Activated B cell treated with CpG ODN at 0.5 μM for 24 hours (primary cell): Measurements from ENCODE around the gene NSUN6. TPM values are rescaled to one million over a fixed set of nuclear protein-coding genes. Genes with fewer than 3 reads are reported as not detected.

Experiments used
- ATAC-seq: fragments of 200-7000 bp; cut with Tn5 transposase; one replicate; pipeline ENCODE4 v1.10.0; 2021; ENCODE audit warnings: low read depth, mild to moderate bottlenecking, moderate library complexity
- CTCF ChIA-PET: fragments of 350-600 bp; sonication (Branson Sonifier 250); formaldehyde crosslinking; loops from one replicate; lab custom pipeline; 2021; ENCODE audit warnings: antibody characterized with exemption; lab: Charles Lee
- POLR2A ChIA-PET: fragments of 350-600 bp; sonication (Branson Sonifier 250); formaldehyde crosslinking; loops from one replicate; lab custom pipeline; 2021; ENCODE audit warnings: antibody characterized with exemption; lab: Charles Lee
- DNase-seq: peaks from one replicate; pipeline ENCODE4 v3.0.0; 2022
- H3K27ac Mint-ChIP-seq: one replicate; pipeline ENCODE4 v1.8.0; 2020; ENCODE audit warnings: mixed read lengths
- H3K27me3 Mint-ChIP-seq: one replicate; pipeline ENCODE4 v1.8.0; 2021; ENCODE audit warnings: mixed read lengths
- H3K36me3 Mint-ChIP-seq: one replicate; pipeline ENCODE4 v1.8.0; 2021; ENCODE audit warnings: low read depth, mixed read lengths
- H3K4me1 Mint-ChIP-seq: one replicate; pipeline ENCODE4 v1.8.0; 2021; ENCODE audit warnings: mixed read lengths
- H3K4me3 Mint-ChIP-seq: one replicate; pipeline ENCODE4 v1.8.0; 2020; ENCODE audit warnings: mild to moderate bottlenecking, mixed read lengths
- H3K9me3 Mint-ChIP-seq: one replicate; pipeline ENCODE4 v1.8.0; 2020; ENCODE audit warnings: mixed read lengths
- intact Hi-C: fragments of 100-400 bp; cut with micrococcal nuclease; formaldehyde crosslinking; loops from one replicate; pipeline ENCODE4 v1.15.1; 2024
- total RNA-seq: library from RNA; stranded (reverse); gene quantifications from 2 replicates; pipeline ENCODE4 v1.2.3, GENCODE V29; 2022
- TF ChIP-seq, protein P1 (sequence below): fragments of 200-600 bp; IDR thresholded peaks from one replicate; pipeline ENCODE4 v1.8.0; 2022; ENCODE audit warnings: antibody characterized with exemption, mild to moderate bottlenecking

NSUN6 gene
- total RNA-seq, 1 donor from 2014 or later = 18.4 TPM

DNA sequence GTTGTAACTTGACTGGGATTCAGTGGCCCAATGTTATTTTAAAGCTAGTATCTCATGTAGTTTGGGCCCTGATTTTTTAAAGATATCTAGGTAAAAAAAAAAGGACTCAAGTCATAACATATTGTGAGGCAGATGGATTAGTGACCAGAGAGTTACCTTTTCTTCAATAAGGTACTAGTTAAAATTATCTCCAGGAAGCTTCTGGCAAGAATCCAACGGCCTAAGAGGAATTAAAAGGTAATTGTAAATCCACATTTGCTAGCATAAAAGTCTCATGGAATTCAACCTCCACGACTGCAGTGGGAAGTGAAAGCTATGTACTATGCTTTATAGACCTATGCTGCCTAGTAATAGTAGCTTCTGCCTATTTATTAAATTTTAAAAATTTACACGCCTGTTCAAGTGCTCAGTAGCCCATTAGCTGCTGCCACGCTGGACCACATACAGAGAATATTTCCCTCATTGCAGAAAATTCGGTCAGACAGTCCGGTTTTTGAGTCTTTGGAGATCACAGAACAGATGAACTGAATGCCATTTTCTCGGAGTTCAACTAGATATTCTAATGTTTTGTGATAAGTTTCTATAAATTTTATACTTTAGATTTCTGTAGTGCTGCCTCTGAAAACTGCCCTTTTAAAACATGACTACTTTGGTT is 118.4 kb downstream of the NSUN6 start:
- ChIA-PET POLR2A (no interaction called here), CTCF (no interaction called here)
- H3K4me1 Mint-ChIP-seq = no peaks in the 10 kb centered on the region
- TF ChIP-seq, protein P1, sequence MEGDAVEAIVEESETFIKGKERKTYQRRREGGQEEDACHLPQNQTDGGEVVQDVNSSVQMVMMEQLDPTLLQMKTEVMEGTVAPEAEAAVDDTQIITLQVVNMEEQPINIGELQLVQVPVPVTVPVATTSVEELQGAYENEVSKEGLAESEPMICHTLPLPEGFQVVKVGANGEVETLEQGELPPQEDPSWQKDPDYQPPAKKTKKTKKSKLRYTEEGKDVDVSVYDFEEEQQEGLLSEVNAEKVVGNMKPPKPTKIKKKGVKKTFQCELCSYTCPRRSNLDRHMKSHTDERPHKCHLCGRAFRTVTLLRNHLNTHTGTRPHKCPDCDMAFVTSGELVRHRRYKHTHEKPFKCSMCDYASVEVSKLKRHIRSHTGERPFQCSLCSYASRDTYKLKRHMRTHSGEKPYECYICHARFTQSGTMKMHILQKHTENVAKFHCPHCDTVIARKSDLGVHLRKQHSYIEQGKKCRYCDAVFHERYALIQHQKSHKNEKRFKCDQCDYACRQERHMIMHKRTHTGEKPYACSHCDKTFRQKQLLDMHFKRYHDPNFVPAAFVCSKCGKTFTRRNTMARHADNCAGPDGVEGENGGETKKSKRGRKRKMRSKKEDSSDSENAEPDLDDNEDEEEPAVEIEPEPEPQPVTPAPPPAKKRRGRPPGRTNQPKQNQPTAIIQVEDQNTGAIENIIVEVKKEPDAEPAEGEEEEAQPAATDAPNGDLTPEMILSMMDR = no peak
- no peak for DNase-seq
- no peaks in the 10 kb centered on the region for H3K27me3 Mint-ChIP-seq
- intact Hi-C loops = no loop called here
- no peak for ATAC-seq
- H3K36me3 Mint-ChIP-seq = peaks cover 37% of the 10 kb centered on the region
- H3K4me3 Mint-ChIP-seq = no peak overlapping the region
- H3K9me3 Mint-ChIP-seq = peaks cover 7% of the 10 kb centered on the region
- H3K27ac Mint-ChIP-seq = no peak overlapping the region

DNA sequence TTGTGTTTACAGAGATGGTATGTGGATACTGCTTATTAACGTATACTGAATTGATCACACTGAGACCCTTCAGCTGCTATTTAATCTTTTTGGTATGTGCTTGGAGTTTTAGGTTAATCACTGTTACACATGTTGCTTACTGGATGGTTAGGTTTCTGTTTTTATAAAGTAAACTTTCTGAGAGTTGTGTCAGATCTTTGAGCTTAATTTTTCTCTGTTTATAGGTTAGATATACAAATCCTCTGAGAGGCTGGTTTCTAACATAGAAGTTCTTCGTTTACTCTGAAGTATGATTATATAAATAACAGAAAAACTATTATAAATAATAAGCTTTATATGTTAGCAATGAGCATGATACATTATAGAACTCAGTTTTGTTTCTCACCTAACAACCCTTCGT is 123.1 kb downstream of the NSUN6 start:
- Mint-ChIP-seq H3K4me3 (no peak overlapping the region), H3K27ac (no peak overlapping the region), H3K36me3 (peaks cover 16% of the 10 kb centered on the region), H3K4me1 (no peaks in the 10 kb centered on the region), H3K27me3 (no peaks in the 10 kb centered on the region), H3K9me3 (peaks cover 7% of the 10 kb centered on the region)
- no peak for DNase-seq
- no peak for ATAC-seq
- ChIA-PET CTCF (no interaction called here), POLR2A (no interaction called here)
- intact Hi-C loops = no loop called here
- TF ChIP-seq, protein P1 = no peak

DNA sequence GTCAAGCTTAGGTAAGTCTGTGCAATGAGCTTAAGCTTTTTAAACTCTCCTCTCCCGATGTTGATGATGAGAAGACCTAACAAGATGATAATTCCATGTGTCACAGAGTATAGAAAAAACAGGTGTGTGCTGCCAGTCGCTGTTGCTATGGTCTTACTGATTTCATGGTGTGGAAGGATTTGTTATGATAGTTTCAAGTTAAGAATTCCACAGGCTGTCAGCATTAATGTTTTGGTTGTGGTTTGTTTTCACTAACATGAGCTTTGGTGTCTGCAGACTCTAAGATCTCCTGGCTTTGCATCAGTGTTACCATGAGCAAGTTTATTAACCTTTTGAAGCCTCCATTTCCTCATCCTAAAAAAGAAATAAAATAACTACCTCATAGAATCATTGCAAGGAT is 123.7 kb downstream of the NSUN6 start:
- H3K27me3 Mint-ChIP-seq = no peaks in the 10 kb centered on the region
- H3K36me3 Mint-ChIP-seq = peaks cover 13% of the 10 kb centered on the region
- CTCF ChIA-PET = no interaction called here
- intact Hi-C loops = no loop called here
- ATAC-seq (no peak), DNase-seq (no peak)
- no peaks in the 10 kb centered on the region for H3K4me1 Mint-ChIP-seq
- POLR2A ChIA-PET = no interaction called here
- H3K9me3 Mint-ChIP-seq = peaks cover 7% of the 10 kb centered on the region
- TF ChIP-seq, protein P1 = no peak
- H3K4me3 Mint-ChIP-seq = no peak overlapping the region
- no peak overlapping the region for H3K27ac Mint-ChIP-seq

DNA sequence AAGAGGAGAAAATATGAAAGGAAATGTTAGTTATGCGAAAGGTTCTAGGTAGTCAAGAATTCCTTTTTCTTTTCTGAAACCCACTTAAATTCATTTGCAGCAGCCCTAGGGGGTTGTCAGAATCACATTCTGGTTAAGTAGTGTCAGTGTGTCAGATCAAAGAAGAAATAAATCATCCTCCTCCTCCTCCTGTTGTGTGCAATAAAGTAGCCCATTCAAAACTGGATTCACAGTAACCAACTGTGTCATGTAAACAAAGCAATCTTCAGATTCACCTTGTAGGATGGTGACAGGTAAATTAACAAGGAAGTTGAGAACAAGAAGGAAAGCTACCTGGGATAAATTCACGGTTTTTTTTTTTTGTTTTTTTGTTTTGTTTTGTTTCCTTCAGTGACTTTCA is 127.5 kb downstream of the NSUN6 start:
- DNase-seq (no peak), ATAC-seq (no peak)
- no peaks in the 10 kb centered on the region for H3K36me3 Mint-ChIP-seq
- peaks cover 6% of the 10 kb centered on the region for H3K9me3 Mint-ChIP-seq
- ChIA-PET POLR2A (no interaction called here), CTCF (no interaction called here)
- no peaks in the 10 kb centered on the region for H3K4me1 Mint-ChIP-seq
- TF ChIP-seq, protein P1 = no peak
- H3K27me3 Mint-ChIP-seq = no peaks in the 10 kb centered on the region
- no peak overlapping the region for H3K4me3 Mint-ChIP-seq
- intact Hi-C loops = no loop called here
- H3K27ac Mint-ChIP-seq = no peak overlapping the region

DNA sequence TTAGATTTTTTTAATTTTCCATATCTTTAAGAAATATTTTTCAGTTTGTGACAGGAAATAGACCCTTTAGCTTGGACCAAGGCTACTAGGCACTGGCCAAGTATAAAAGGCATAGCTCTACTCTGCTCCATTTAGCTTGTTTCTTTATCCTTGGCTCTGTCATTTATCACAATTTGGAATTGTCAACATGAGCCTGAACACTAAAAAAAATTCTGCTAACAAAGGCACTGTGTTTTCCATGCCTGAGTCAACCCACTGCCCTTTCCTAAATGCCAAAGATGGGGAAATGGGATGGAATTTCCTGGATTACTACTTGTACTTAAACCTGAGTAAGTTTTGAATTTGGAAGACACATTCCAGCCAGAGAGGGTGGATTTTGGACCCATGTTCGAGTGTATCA is 128.4 kb downstream of the NSUN6 start:
- ATAC-seq = no peak
- Mint-ChIP-seq H3K27me3 (no peaks in the 10 kb centered on the region), H3K36me3 (no peaks in the 10 kb centered on the region), H3K4me3 (no peak overlapping the region), H3K27ac (no peak overlapping the region), H3K9me3 (peaks cover 6% of the 10 kb centered on the region), H3K4me1 (no peaks in the 10 kb centered on the region)
- TF ChIP-seq, protein P1 = no peak
- DNase-seq = no peak
- CTCF ChIA-PET = no interaction called here
- intact Hi-C loops = no loop called here
- POLR2A ChIA-PET = no interaction called here
